ENCODE results near the gene EMCN.
"Not testable (repeated sequence)": the region's sequence is repeated elsewhere in the genome, so short reads cannot be mapped to it uniquely, and the experiment has no call there.

The EMCN gene

DNA sequence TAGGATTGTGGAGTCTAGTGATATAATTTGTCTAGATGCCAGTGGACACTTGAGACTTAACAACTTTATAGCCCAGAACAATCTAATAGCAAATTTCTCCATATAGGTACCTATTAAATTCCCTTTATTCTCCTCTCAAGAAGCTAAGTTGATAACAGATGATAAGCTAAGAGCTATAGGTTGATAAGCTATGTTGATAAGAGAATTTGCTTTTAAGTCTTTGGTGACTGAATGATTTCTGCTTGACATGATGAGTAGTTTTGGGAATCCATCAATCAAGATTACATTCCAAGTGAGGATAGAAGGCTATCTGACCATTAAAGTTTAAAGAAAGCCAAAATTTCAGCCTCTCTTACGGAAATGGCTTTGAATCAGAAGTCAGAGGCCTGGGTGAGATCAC lies 131.6 kb downstream of the EMCN start:
- no peaks in the 10 kb centered on the region for H3F3A ChIP-seq (ENCODE audit: control insufficient read depth, insufficient read depth)
- no peaks in the 10 kb centered on the region for H4K20me1 ChIP-seq (ENCODE audit: control insufficient read depth, insufficient read depth, low read depth, low read length)
- H3K27me3 ChIP-seq (ENCODE audit: control insufficient read depth, low read length), result no peaks in the 10 kb centered on the region
- H3K4me1 ChIP-seq (ENCODE audit: control insufficient read depth, low read length), result no peaks in the 10 kb centered on the region
- H3K9me3 ChIP-seq (ENCODE audit: control insufficient read depth, insufficient read depth, low read length), result no peaks in the 10 kb centered on the region
- no peak overlapping the region for H3K4me3 ChIP-seq (ENCODE audit: low read length)
- no peak overlapping the region for H3K27ac ChIP-seq (ENCODE audit: low read depth, low read length)
- no peaks in the 10 kb centered on the region for H3K9me2 ChIP-seq (replicated peaks; ENCODE audit: control insufficient read depth, low read length)
- H3K36me3 ChIP-seq (ENCODE audit: control insufficient read depth, low read length), result no peaks in the 10 kb centered on the region
- no peaks in the 10 kb centered on the region for H3K79me2 ChIP-seq (ENCODE audit: control insufficient read depth, low read length)
- no peak for TF ChIP-seq EZH2phosphoT487 (IDR thresholded peaks at IDR 0.05; ENCODE audit: borderline replicate concordance, low read length)
- TF ChIP-seq, protein P1, sequence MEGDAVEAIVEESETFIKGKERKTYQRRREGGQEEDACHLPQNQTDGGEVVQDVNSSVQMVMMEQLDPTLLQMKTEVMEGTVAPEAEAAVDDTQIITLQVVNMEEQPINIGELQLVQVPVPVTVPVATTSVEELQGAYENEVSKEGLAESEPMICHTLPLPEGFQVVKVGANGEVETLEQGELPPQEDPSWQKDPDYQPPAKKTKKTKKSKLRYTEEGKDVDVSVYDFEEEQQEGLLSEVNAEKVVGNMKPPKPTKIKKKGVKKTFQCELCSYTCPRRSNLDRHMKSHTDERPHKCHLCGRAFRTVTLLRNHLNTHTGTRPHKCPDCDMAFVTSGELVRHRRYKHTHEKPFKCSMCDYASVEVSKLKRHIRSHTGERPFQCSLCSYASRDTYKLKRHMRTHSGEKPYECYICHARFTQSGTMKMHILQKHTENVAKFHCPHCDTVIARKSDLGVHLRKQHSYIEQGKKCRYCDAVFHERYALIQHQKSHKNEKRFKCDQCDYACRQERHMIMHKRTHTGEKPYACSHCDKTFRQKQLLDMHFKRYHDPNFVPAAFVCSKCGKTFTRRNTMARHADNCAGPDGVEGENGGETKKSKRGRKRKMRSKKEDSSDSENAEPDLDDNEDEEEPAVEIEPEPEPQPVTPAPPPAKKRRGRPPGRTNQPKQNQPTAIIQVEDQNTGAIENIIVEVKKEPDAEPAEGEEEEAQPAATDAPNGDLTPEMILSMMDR (IDR thresholded peaks at IDR 0.05; ENCODE audit: low read depth, low read length, poor library complexity, severe bottlenecking), result no peak
- H3K4me2 ChIP-seq (ENCODE audit: low read length), result no peak overlapping the region

DNA sequence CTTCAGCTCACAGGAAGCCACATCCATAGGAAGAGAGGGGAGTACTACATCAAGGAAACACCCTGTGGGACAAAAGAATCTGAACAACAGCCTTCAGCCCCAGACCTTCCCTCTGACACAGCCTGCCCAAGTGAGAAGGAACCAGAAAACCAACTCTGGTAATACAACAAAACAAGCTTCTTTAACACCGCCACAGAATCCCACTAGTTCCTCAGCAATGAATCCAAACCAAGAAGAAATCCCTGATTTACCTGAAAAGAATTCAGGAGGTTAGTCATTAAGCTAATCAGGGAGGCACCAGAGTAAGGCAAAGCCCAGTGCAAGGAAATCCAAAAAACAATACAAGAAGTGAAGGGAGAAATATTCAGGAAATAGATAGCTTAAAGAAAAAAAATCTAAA lies 137.4 kb downstream of the EMCN start:
- not testable (repeated sequence) for H3K9me2 ChIP-seq (replicated peaks; ENCODE audit: control insufficient read depth, low read length); H3K9me3 ChIP-seq (ENCODE audit: control insufficient read depth, insufficient read depth, low read length); H4K20me1 ChIP-seq (ENCODE audit: control insufficient read depth, insufficient read depth, low read depth, low read length); H3K4me2 ChIP-seq (ENCODE audit: low read length); H3K4me1 ChIP-seq (ENCODE audit: control insufficient read depth, low read length); H3F3A ChIP-seq (ENCODE audit: control insufficient read depth, insufficient read depth); H3K4me3 ChIP-seq (ENCODE audit: low read length); H3K36me3 ChIP-seq (ENCODE audit: control insufficient read depth, low read length); H3K79me2 ChIP-seq (ENCODE audit: control insufficient read depth, low read length); H3K27ac ChIP-seq (ENCODE audit: low read depth, low read length); H3K27me3 ChIP-seq (ENCODE audit: control insufficient read depth, low read length)

DNA sequence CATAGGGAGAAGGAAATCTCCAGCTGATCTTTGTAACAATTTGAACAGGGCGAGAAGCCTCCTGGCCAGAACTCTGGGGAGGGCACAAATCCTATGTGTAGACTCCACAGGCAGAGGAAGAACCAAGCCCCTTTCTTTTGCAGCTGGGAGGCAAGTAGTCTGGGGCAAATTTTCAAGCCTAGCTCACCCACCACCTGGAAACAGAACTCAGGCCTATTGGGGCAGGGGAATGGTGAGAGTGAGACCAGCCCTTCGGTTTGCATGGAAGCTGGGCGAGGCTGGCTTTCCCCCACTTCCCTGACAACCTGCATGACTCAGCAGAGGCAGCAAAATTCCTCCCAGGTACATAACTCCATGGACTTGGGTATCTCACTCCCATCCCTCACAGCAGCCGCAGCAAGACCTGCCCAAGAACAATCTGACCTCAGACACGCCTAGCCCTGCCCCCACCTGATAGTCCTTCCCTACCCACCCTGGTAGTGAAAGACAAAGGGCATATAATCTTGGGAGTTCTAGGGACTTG lies 138.2 kb downstream of the EMCN start:
- Histone ChIP-seq H3K27ac (ENCODE audit: low read depth, low read length) (no peak overlapping the region), H3K4me1 (ENCODE audit: control insufficient read depth, low read length) (no peaks in the 10 kb centered on the region), H3K4me2 (ENCODE audit: low read length) (no peak overlapping the region), H3K4me3 (ENCODE audit: low read length) (no peak overlapping the region), H4K20me1 (ENCODE audit: control insufficient read depth, insufficient read depth, low read depth, low read length) (no peaks in the 10 kb centered on the region), H3K79me2 (ENCODE audit: control insufficient read depth, low read length) (no peaks in the 10 kb centered on the region), H3K9me2 (replicated peaks; ENCODE audit: control insufficient read depth, low read length) (no peaks in the 10 kb centered on the region), H3K9me3 (ENCODE audit: control insufficient read depth, insufficient read depth, low read length) (no peaks in the 10 kb centered on the region), H3F3A (ENCODE audit: control insufficient read depth, insufficient read depth) (no peaks in the 10 kb centered on the region), H3K27me3 (ENCODE audit: control insufficient read depth, low read length) (no peaks in the 10 kb centered on the region), H3K36me3 (ENCODE audit: control insufficient read depth, low read length) (no peaks in the 10 kb centered on the region)
- no peak for TF ChIP-seq EZH2phosphoT487 (IDR thresholded peaks at IDR 0.05; ENCODE audit: borderline replicate concordance, low read length)
- TF ChIP-seq, protein P1 (IDR thresholded peaks at IDR 0.05; ENCODE audit: low read depth, low read length, poor library complexity, severe bottlenecking), result no peak

DNA sequence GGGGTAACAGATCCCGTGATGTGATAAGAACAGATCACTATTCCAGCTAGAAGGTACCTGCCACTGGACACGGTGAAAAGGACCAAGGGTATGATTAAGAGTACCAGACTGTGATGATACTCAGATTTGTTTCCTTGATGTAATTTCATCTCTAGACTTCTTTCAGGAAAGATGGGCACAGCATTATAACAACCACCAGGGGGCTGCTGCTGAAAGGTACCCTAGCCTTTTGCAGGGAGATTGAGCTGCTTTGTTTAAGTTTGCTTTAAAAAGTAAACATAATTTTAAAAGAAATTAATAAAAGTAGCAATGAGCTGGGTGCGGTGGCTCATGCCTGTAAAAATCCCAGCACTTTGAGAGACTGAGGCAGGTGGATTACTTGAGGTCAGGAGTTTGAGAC lies 145.4 kb downstream of the EMCN start:
- H3K4me1 ChIP-seq (ENCODE audit: control insufficient read depth, low read length), result no peaks in the 10 kb centered on the region
- no peak for TF ChIP-seq EZH2phosphoT487 (IDR thresholded peaks at IDR 0.05; ENCODE audit: borderline replicate concordance, low read length)
- TF ChIP-seq, protein P1 (IDR thresholded peaks at IDR 0.05; ENCODE audit: low read depth, low read length, poor library complexity, severe bottlenecking), result peak; percentile 35
- no peaks in the 10 kb centered on the region for H3K9me2 ChIP-seq (replicated peaks; ENCODE audit: control insufficient read depth, low read length)

More for the DNA sequence above, 145.4 kb downstream of the EMCN start:
- no peak overlapping the region for H3K4me3 ChIP-seq (ENCODE audit: low read length)
- no peaks in the 10 kb centered on the region for H4K20me1 ChIP-seq (ENCODE audit: control insufficient read depth, insufficient read depth, low read depth, low read length)
- no peaks in the 10 kb centered on the region for H3K79me2 ChIP-seq (ENCODE audit: control insufficient read depth, low read length)
- H3F3A ChIP-seq (ENCODE audit: control insufficient read depth, insufficient read depth), result no peaks in the 10 kb centered on the region
- no peak overlapping the region for H3K4me2 ChIP-seq (ENCODE audit: low read length)
- H3K27me3 ChIP-seq (ENCODE audit: control insufficient read depth, low read length), result no peaks in the 10 kb centered on the region
- H3K9me3 ChIP-seq (ENCODE audit: control insufficient read depth, insufficient read depth, low read length), result no peaks in the 10 kb centered on the region
- H3K36me3 ChIP-seq (ENCODE audit: control insufficient read depth, low read length), result no peaks in the 10 kb centered on the region
- H3K27ac ChIP-seq (ENCODE audit: low read depth, low read length), result no peak overlapping the region

Measured in DOHH2 (cell line).